ENCODE data around the gene TPP1. TPM values are rescaled to one million over a fixed set of nuclear protein-coding genes. Genes with fewer than 3 reads are reported as not detected.

Gene TPP1
- total RNA-seq, 1 donor = 86.2 TPM

DNA sequence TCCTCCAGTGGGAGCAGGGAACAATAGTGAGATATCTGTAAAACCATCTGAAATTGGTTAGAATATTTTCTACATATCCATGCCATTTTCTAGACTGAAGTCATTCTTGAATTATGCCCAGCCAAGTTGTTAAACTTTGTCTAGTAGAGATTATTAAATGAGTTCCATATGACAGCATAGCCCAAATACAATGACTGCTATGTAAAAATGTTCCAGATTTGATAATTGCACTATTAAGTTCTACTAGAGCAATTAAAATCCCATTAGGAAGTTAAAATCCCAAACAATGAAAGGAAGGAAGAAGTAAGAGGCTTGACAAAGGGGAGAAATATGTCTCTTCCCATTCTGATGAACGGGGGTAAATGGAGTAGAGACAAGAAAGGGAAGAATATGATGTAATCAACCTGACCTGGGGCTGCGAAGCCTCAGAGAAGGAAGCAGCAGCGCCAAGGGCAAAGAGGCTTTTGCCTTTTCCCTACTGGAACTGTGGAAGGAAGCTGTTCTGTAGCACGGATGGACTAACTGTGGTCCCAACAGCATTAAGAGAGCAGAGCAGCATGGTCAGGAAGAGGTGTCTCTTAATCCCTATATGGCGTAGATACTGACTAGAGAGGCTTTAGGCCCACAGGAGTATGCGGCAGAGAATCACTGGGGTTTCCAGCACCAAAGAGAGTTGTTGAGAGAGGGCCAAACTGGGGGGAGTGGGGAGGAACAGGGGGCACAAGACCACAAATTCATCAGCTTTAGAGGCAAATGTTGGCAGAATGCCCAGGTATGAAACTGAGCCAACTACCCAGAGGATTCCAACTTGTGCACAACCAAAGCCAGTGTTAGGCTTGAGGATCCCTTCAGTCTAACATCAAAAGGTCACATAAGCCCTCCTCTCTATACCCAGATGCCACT lies 42.5 kb downstream of the TPP1 start:
- H3K9me3 ChIP-seq (ENCODE audit: low read depth, low read length) = no peaks in the 10 kb centered on the region
- H3K4me3 ChIP-seq (ENCODE audit: low read length) = no peak overlapping the region
- H3K27me3 ChIP-seq (ENCODE audit: insufficient read depth, low read length) = no peaks in the 10 kb centered on the region
- no peaks in the 10 kb centered on the region for H3K4me1 ChIP-seq (ENCODE audit: insufficient read depth, low read length)

DNA sequence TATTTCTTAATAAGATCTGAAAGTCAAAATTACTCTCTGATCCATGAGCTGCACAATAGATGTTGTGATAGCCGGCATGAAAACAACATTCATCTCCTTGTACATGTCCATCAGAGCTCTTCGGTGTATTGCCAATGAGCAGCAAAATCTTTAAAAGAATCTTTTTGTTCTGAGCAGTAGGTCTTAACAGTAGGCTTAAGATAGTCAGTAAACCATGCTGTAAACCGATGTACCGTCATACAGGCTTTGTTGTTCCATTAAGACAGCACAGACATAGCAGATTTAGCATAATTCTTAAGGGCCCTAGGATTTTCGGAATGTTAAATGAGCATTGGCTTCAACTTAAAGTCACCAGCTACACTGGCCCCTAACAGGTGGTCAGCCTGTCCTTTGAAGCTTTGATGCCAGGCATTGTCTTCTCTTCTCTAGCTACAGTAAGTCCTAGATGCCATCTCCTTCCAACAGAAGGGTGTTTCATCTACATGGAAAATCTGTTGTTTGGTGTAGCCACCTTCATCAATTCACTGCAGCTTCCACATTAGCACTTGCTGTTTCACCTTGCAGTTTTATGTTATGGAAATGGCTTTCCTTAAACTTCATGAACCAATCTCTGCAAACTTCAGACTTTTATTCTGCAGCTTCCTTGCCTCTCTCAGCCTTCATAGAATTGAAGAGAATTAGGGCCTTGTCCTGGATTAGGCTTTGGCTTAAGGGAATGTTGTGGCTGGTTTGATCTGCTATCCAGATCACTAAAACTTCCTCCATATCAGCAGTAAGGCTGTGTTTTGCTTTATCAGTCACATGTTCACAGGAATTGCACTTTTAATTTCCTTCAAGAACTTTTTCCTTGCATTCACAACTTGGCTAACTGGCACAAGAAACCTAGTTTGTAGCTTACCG lies 44.2 kb downstream of the TPP1 start:
- H3K9me3 ChIP-seq (ENCODE audit: low read depth, low read length) = no peaks in the 10 kb centered on the region
- H3K4me3 ChIP-seq (ENCODE audit: low read length) = no peak overlapping the region
- H3K27me3 ChIP-seq (ENCODE audit: insufficient read depth, low read length) = no peaks in the 10 kb centered on the region

DNA sequence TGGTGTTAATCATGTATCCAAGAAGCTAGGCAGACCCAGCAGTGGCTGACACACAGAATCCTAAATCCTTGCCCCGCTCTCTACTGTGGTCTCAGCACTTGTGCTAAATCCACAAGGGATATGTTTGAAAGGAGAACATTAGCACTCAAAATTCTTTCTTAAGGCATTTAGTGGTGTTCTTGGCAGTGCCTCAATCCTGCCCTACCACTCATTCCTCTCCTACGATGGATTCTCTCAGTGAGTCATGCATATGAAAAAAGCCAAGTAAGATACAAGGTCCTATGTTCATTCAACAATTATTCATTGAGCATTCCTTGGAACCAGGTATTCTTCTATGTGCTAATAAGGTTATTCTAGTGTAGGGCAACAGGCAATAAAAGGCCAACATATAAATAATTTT lies 47.0 kb downstream of the TPP1 start:
- Histone ChIP-seq H3K4me1 (ENCODE audit: insufficient read depth, low read length) (no peaks in the 10 kb centered on the region), H3K27me3 (ENCODE audit: insufficient read depth, low read length) (no peaks in the 10 kb centered on the region), H3K9me3 (ENCODE audit: low read depth, low read length) (no peaks in the 10 kb centered on the region), H3K4me3 (ENCODE audit: low read length) (no peak overlapping the region)

More for the DNA sequence above, 44.2 kb downstream of the TPP1 start:
- no peaks in the 10 kb centered on the region for H3K4me1 ChIP-seq (ENCODE audit: insufficient read depth, low read length)

DNA sequence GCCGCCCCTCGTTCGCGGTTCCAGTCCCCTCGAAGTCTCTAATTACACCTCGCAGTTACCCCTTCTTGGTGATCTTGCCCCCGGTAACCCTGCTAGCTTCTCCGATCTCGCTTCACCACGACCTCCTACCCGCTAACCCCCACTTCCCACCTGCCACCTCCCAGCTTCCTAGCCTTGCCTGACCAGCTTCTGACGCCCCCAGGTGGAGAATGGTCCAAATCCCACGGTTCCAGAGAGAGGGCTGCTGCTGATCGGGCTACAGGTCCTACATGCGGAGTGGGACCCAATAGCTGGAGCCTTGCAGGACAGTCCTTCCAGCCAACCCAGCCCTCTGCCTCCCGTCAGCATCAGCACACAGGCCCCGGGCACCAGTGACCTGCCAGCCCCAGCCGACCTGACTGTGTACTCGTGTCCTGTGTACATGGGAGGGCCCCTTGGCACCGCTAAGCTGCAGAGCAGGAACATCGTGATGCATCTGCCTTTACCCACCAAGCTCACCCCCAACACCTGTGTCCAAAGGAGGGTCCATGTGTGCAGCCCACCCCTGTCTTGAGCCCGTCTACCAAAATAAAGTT lies 47.7 kb downstream of the TPP1 start:
- Histone ChIP-seq H3K4me3 (ENCODE audit: low read length) (no peak overlapping the region), H3K27me3 (ENCODE audit: insufficient read depth, low read length) (no peaks in the 10 kb centered on the region), H3K4me1 (ENCODE audit: insufficient read depth, low read length) (no peaks in the 10 kb centered on the region), H3K9me3 (ENCODE audit: low read depth, low read length) (no peaks in the 10 kb centered on the region)

DNA sequence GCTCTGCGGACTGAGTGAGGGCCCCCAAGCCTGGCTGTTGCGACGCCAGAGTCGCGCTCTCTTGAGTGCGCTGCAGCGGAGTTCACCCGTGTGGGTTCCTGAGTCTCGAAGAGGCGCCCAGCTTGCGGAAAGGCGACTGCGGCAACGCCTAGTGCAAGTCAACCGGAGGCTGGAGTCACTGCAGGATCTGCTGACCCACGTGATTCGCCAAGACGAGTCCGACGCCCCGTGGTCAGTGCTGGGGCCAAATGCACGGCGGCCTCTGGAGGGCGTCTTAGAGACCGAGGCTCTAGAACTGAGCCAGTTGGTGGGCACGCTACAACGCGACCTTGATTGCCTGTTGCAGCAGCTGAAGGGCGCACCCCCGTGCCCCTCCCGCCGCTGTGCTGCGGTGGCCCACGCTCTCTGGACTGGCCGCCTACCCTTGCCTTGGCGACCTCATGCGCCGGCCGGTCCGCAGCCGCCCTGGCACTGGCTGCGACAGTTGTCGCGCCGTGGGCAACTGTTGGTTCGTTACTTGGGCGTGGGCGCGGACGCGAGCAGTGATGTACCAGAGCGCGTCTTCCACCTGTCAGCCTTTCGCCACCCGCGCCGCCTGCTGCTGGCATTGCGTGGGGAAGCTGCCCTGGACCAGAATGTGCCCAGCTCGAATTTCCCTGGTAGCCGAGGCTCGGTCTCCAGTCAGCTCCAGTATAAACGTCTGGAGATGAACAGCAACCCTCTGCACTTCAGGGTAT lies 48.4 kb downstream of the TPP1 start:
- Histone ChIP-seq H3K4me3 (ENCODE audit: low read length) (no peak overlapping the region), H3K27me3 (ENCODE audit: insufficient read depth, low read length) (no peaks in the 10 kb centered on the region), H3K9me3 (ENCODE audit: low read depth, low read length) (no peaks in the 10 kb centered on the region), H3K4me1 (ENCODE audit: insufficient read depth, low read length) (no peaks in the 10 kb centered on the region)

DNA sequence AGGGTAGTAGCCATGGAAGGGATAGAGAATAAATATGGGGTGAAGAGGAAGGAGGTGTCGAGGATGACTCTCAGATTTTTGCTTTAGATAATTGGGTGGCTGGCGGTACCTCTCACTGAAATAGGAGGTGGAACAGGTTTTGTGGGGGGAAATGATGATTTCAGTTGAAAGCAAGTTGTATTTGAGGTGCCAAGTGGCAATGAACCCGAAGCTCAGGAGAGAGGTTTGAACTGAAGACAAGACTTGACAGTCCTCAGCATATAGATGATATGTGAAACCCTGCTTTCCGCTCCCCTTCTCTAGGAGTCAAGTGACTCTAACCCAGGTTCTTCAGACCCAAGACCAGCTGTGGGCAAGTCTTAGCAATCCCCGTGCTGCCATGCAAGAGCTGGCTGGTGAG lies 49.5 kb downstream of the TPP1 start:
- H3K27me3 ChIP-seq (ENCODE audit: insufficient read depth, low read length) = no peaks in the 10 kb centered on the region
- no peak overlapping the region for H3K4me3 ChIP-seq (ENCODE audit: low read length)
- H3K9me3 ChIP-seq (ENCODE audit: low read depth, low read length) = no peaks in the 10 kb centered on the region
- H3K4me1 ChIP-seq (ENCODE audit: insufficient read depth, low read length) = no peaks in the 10 kb centered on the region

DNA sequence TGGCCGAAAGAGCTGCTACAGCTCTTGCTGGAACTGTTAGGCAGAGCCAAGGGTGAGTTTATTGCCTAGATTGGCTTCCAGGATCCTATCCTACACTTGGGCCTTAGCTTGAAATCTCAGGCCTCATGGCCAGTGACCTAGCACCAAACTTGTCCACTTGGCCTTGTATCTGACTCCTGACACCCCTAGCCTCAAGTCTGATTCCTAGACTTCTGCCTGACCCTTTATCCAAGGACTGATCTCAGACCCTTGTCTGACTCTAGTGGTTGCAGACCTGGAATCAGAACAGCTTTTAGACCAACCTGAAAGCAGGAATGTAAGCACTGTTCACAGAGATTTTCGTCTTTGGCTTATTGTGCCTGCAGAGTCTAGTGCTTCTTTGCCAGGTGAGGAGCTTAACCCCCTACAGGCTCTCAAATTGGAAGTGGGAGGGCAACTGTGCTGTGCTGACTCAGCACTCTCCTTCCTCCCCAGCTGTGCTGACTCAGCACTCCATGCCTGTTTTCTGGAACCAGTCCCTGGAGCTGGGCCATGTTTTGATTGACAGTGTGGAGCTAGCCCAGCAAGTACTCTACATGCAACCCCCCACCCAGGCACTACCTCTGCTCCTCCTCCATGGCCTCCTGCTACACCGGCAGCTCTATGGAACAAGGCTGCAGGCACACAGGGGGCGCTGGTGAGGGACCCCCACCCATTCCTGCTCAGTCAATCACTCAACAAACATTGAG lies 50.9 kb downstream of the TPP1 start:
- Histone ChIP-seq H3K27me3 (ENCODE audit: insufficient read depth, low read length) (no peaks in the 10 kb centered on the region), H3K4me1 (ENCODE audit: insufficient read depth, low read length) (no peaks in the 10 kb centered on the region), H3K9me3 (ENCODE audit: low read depth, low read length) (no peaks in the 10 kb centered on the region), H3K4me3 (ENCODE audit: low read length) (no peak overlapping the region)

DNA sequence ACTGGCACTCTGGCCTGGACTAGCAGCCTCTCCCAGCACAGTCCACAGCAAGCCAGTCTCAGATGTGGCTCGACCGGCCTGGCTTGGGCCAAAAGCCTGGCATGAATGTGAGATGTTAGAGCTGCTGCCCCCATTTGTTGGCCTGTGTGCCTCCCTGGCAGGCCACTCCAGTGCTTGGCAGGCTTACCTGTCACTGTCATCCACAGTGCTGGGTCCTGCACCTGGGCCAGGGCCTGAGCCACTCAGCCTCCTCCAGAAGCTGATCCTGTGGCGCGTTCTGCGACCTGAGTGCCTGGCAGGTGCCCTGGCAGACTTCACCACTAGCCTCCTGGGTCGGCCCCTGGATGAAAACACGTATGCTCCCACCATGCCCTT lies 51.9 kb downstream of the TPP1 start:
- Histone ChIP-seq H3K4me1 (ENCODE audit: insufficient read depth, low read length) (no peaks in the 10 kb centered on the region), H3K27me3 (ENCODE audit: insufficient read depth, low read length) (no peaks in the 10 kb centered on the region), H3K4me3 (ENCODE audit: low read length) (no peak overlapping the region), H3K9me3 (ENCODE audit: low read depth, low read length) (no peaks in the 10 kb centered on the region)

DNA sequence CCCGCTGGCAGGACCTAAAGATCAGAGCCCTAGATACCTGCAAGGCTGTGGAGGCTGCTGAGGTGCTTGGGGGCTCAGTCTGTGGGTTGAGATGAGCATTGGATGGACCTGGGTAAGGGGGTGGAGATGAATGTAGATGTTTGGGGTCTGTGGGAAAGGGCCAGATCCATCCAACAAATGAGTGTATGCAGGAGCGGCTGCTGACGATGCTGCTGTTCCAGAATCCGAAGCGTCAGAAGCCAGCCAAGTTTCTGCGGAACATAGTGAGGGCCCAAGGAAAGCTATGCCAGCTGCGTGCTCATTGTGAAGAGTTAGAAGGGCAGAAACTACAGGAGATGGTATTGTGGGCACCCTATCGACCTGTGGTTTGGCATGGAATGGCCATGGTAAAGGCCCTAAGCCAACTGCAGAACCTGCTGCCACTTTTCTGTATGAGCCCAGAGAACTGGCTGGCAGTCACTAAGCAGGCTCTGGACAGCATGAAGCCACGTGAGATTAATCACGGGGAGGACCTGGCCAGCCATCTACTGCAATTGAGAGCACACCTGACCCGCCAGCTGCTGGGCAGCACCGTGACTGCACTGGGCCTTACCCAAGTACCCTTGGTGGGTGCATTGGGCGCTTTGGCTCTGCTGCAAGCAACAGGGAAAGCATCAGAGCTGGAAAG lies 52.4 kb downstream of the TPP1 start:
- no peaks in the 10 kb centered on the region for H3K9me3 ChIP-seq (ENCODE audit: low read depth, low read length)
- no peaks in the 10 kb centered on the region for H3K27me3 ChIP-seq (ENCODE audit: insufficient read depth, low read length)
- no peaks in the 10 kb centered on the region for H3K4me1 ChIP-seq (ENCODE audit: insufficient read depth, low read length)
- H3K4me3 ChIP-seq (ENCODE audit: low read length) = no peak overlapping the region

DNA sequence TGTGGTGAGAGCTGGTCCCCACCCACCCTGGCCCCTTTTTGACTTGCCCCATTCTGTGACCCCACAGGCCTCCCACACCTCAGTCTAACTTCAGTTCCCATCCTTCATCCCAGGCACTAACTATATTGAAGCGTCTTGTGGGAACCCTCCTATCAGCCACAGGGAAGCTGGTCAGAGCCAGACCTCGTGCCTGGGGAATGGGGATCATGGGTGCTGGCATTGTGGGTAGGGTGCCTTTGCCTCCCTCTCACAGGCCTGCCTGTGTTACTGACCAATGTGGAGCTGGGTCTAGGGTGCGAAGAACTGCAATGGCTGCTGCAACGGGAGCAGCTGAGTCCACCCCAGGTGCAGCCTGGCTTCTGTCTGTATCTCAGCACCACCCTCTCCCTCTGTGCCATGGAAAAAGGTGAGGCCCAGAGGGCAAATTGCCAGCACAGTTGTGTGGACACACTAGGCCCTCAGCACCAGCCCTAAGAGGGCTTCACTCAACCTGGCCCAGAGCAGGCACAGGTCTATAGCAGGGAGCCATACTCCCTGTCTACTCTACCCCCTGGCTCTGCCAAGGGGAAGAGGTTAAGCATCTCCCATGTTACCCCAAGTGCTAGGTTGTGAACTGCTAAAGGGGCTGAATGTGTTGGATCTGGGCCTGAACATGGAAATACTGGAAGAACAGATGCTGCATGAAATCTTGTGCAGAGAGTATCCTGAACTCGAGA lies 53.1 kb downstream of the TPP1 start:
- no peaks in the 10 kb centered on the region for H3K4me1 ChIP-seq (ENCODE audit: insufficient read depth, low read length)
- H3K27me3 ChIP-seq (ENCODE audit: insufficient read depth, low read length) = no peaks in the 10 kb centered on the region
- H3K9me3 ChIP-seq (ENCODE audit: low read depth, low read length) = no peaks in the 10 kb centered on the region
- H3K4me3 ChIP-seq (ENCODE audit: low read length) = no peak overlapping the region

DNA sequence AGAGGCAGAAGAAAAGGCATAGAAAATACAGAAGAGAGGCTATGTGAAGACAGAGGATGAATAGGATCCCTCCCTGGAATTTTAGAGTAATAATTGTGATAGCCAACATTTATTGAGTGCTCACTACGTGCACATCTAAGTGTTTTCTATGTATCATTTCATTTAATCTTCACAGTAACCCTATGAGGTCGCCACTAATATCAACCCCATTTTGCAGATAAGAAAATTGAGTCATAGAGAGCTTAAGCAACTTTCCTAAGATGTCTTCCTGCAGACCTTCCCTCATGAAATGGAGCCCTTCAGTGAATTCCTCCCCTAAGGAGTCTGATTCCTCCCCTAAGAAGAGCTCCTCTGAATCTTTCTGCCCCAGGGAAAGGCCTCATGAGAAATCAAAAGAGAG lies 53.9 kb downstream of the TPP1 start:
- Histone ChIP-seq H3K4me1 (ENCODE audit: insufficient read depth, low read length) (no peaks in the 10 kb centered on the region), H3K27me3 (ENCODE audit: insufficient read depth, low read length) (no peaks in the 10 kb centered on the region), H3K9me3 (ENCODE audit: low read depth, low read length) (no peaks in the 10 kb centered on the region), H3K4me3 (ENCODE audit: low read length) (no peak overlapping the region)

DNA sequence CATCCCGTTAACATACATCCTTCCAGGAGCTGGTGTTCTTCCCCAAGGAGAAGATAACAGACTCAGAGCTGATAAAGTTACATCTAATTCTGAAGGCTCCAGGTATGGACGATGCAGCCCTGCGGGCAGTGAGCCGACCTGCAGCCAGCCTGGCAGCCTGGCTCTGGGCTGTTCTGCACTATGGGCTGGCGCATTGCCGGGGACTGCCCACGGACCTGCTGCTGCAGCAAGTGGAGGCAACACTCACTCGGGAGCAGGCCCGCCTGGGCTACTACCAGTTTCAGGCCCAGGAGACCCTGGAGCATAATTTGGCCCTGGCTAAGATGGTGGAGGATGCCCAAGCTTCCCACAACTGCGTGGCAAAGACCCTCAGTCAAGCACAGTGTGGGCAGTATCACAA lies 55.6 kb downstream of the TPP1 start:
- H3K9me3 ChIP-seq (ENCODE audit: low read depth, low read length) = no peaks in the 10 kb centered on the region
- no peak overlapping the region for H3K4me3 ChIP-seq (ENCODE audit: low read length)
- no peaks in the 10 kb centered on the region for H3K27me3 ChIP-seq (ENCODE audit: insufficient read depth, low read length)
- no peaks in the 10 kb centered on the region for H3K4me1 ChIP-seq (ENCODE audit: insufficient read depth, low read length)

DNA sequence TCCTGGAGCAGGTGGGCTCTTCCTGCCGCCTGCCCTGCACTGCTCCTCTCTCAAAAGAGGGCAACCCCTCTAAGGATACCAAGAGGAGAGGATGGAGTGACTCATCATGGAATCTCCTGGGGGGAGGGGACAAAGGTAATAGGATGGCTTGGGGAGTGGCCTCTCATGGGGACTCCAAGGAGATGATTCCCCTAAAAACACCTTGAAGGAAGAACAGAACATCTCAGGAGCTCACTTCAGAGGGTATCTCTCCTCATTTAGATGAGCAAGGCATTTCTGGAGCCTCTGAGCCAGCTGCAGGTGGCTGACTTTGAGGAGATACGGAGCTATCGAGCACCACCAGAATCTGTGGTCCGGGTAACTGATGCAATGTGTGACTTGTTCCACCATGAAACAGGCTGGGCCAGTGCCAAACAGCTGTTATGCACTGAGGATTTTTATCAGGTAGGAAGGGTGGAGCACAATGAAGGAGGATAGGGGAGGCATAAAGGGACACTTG lies 56.1 kb downstream of the TPP1 start:
- H3K9me3 ChIP-seq (ENCODE audit: low read depth, low read length) = no peaks in the 10 kb centered on the region
- no peak overlapping the region for H3K4me3 ChIP-seq (ENCODE audit: low read length)
- no peaks in the 10 kb centered on the region for H3K4me1 ChIP-seq (ENCODE audit: insufficient read depth, low read length)
- no peaks in the 10 kb centered on the region for H3K27me3 ChIP-seq (ENCODE audit: insufficient read depth, low read length)

Measured in mononuclear cell (primary cell).